ENCODE measurements around the gene ZNF219. TPM values are rescaled to one million over a fixed set of nuclear protein-coding genes. Genes with fewer than 3 reads are reported as not detected.

Gene ZNF219
- total RNA-seq, 2 experiments from 2014 or later = 5.3 to 5.8 TPM

GRCh38 chr14:21055432-21056117 lies 42.9 kb downstream of the ZNF219 start:
- H3K4me1 Mint-ChIP-seq = peaks cover 8% of the 10 kb centered on the region
- H3K27ac Mint-ChIP-seq = no peak overlapping the region
- no peaks in the 10 kb centered on the region for H3K36me3 Mint-ChIP-seq (ENCODE audit: low read depth)
- ChIA-PET CTCF (no interaction called here), POLR2A (no interaction called here)
- no peak for DNase-seq
- peaks cover 12% of the 10 kb centered on the region for H3K27me3 Mint-ChIP-seq
- H3K9me3 Mint-ChIP-seq = no peaks in the 10 kb centered on the region
- no peak overlapping the region for H3K4me3 Mint-ChIP-seq

GRCh38 chr14:21054768-21055145 lies 43.7 kb downstream of the ZNF219 start:
- POLR2A ChIA-PET = no interaction called here
- Mint-ChIP-seq H3K4me1 (peaks cover 8% of the 10 kb centered on the region), H3K9me3 (no peaks in the 10 kb centered on the region), H3K27ac (no peak overlapping the region), H3K36me3 (ENCODE audit: low read depth) (no peaks in the 10 kb centered on the region), H3K27me3 (peaks cover 5% of the 10 kb centered on the region), H3K4me3 (no peak overlapping the region)
- DNase-seq = no peak
- CTCF ChIA-PET = no interaction called here

DNA sequence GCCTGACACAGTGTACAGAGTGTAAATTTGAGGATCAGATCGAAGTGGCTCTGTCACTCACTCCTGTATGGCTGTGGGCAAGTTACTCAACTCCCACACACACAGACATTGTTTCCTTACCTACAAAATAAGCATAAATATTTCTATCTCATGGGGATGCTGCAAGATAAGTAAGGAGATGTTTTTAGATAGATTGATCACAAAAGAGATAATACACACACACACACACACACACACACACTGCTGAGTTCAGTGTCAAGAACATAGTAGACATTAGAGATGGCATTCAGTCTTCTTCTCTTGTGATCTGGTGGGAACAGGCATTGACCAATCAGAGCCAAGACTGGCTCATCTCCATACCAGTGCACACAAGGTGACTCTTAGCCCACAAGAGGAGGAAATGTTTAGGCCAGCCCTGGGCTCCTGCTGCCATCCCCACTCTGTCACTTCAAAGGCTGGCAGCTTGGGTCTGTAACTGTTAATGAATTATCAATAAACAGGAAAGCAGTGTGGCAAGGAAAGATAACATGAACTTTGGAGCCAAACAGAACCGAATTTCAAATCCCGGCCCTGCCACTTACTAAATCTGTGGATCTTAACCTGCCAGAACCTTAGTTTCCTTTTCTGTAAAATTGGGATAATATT lies 44.2 kb downstream of the ZNF219 start:
- CTCF ChIA-PET = interaction anchor here (1.4 kb wide), 1 partner anchor 14 kb away, joined by 3 read pairs; no protein-coding TSS in a partner anchor
- no peaks in the 10 kb centered on the region for H3K36me3 Mint-ChIP-seq (ENCODE audit: low read depth)
- no peaks in the 10 kb centered on the region for H3K9me3 Mint-ChIP-seq
- DNase-seq = no peak
- H3K4me1 Mint-ChIP-seq = peaks cover 8% of the 10 kb centered on the region
- H3K27me3 Mint-ChIP-seq = peaks cover 4% of the 10 kb centered on the region
- POLR2A ChIA-PET = no interaction called here
- no peak overlapping the region for H3K27ac Mint-ChIP-seq
- no peak overlapping the region for H3K4me3 Mint-ChIP-seq

GRCh38 chr14:21053184-21054122 lies 45.0 kb downstream of the ZNF219 start:
- ChIA-PET CTCF (interaction anchor here (1.4 kb wide), 1 partner anchor 13 kb away, joined by 3 read pairs; no protein-coding TSS in a partner anchor), POLR2A (no interaction called here)
- H3K4me3 Mint-ChIP-seq = no peak overlapping the region
- H3K27me3 Mint-ChIP-seq = peaks cover 4% of the 10 kb centered on the region
- peaks cover 8% of the 10 kb centered on the region for H3K4me1 Mint-ChIP-seq
- DNase-seq = no peak
- no peaks in the 10 kb centered on the region for H3K36me3 Mint-ChIP-seq (ENCODE audit: low read depth)
- H3K27ac Mint-ChIP-seq = no peak overlapping the region
- no peaks in the 10 kb centered on the region for H3K9me3 Mint-ChIP-seq

- Mint-ChIP-seq H3K9me3 (no peaks in the 10 kb centered on the region), H3K27me3 (peaks cover 4% of the 10 kb centered on the region), H3K4me3 (no peak overlapping the region), H3K27ac (no peak overlapping the region), H3K4me1 (peaks cover 4% of the 10 kb centered on the region), H3K36me3 (ENCODE audit: low read depth) (no peaks in the 10 kb centered on the region)
- DNase-seq = no peak
- ChIA-PET POLR2A (no interaction called here), CTCF (interaction anchor here (0.8 to 1.9 kb wide), 2 partner anchors 33 to 36 kb away, joined by 3 to 9 read pairs; no protein-coding TSS in a partner anchor)
These were observed 47.9 kb downstream of the ZNF219 start for GRCh38 chr14:21050597-21050996.

DNA sequence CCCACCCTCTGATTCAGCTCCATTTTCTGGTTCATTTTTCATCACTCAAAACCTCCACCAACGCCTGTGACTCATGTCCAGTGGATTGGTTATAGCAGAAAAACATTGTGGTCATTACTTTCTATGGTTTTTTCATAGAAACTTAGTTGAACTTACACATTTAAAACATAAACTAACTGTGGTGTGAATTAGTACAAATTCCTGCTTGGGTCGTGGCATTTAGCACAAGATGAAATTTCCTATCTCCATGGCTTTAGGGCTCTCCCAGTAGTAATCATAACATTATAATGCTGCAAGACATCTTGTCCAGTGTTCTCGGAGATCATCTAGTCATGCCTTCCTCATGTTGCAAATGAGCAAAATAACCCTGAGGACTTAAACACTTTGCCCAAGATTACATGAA lies 49.2 kb downstream of the ZNF219 start:
- ChIA-PET CTCF (interaction anchor here (1.4 kb wide), 1 partner anchor 31 kb away, joined by 3 read pairs; no protein-coding TSS in a partner anchor), POLR2A (no interaction called here)
- Mint-ChIP-seq H3K4me3 (no peak overlapping the region), H3K27me3 (peaks cover 12% of the 10 kb centered on the region), H3K36me3 (ENCODE audit: low read depth) (no peaks in the 10 kb centered on the region), H3K9me3 (no peaks in the 10 kb centered on the region), H3K4me1 (peaks cover 9% of the 10 kb centered on the region), H3K27ac (no peak overlapping the region)
- no peak for DNase-seq

- H3K27ac Mint-ChIP-seq = no peak overlapping the region
- CTCF ChIA-PET = interaction anchor here (1.0 to 3.1 kb wide), 4 partner anchors 30 to 78 kb away, joined by 3 to 20 read pairs (median 3); no protein-coding TSS in a partner anchor
- no peaks in the 10 kb centered on the region for H3K9me3 Mint-ChIP-seq
- H3K4me3 Mint-ChIP-seq = no peak overlapping the region
- no peak for DNase-seq
- no peaks in the 10 kb centered on the region for H3K36me3 Mint-ChIP-seq (ENCODE audit: low read depth)
- POLR2A ChIA-PET = no interaction called here
- H3K27me3 Mint-ChIP-seq = peaks cover 12% of the 10 kb centered on the region
- peaks cover 7% of the 10 kb centered on the region for H3K4me1 Mint-ChIP-seq
These were observed 49.8 kb downstream of the ZNF219 start for GRCh38 chr14:21048638-21049037.

- Mint-ChIP-seq H3K9me3 (no peaks in the 10 kb centered on the region), H3K27ac (no peak overlapping the region), H3K4me3 (no peak overlapping the region), H3K27me3 (peaks cover 17% of the 10 kb centered on the region), H3K36me3 (ENCODE audit: low read depth) (no peaks in the 10 kb centered on the region), H3K4me1 (peaks cover 7% of the 10 kb centered on the region)
- POLR2A ChIA-PET = no interaction called here
- no peak for DNase-seq
- CTCF ChIA-PET = interaction anchor here (0.5 to 3.1 kb wide), 4 partner anchors 24 to 297 kb away, joined by 3 to 20 read pairs (median 4); no protein-coding TSS in a partner anchor
These were observed 51.1 kb downstream of the ZNF219 start for GRCh38 chr14:21047378-21047781.

- Mint-ChIP-seq H3K4me3 (no peak overlapping the region), H3K27me3 (peaks cover 17% of the 10 kb centered on the region), H3K27ac (no peak overlapping the region), H3K4me1 (peaks cover 7% of the 10 kb centered on the region), H3K9me3 (no peaks in the 10 kb centered on the region), H3K36me3 (ENCODE audit: low read depth) (no peaks in the 10 kb centered on the region)
- no peak for DNase-seq
- POLR2A ChIA-PET = interaction anchor here (1.0 kb wide), 1 partner anchor 13 kb away, joined by 3 read pairs; no protein-coding TSS in a partner anchor
- CTCF ChIA-PET = interaction anchor here (0.9 to 2.9 kb wide), 3 partner anchors 22 to 45 kb away, joined by 3 to 11 read pairs (median 5); no protein-coding TSS in a partner anchor
These were observed 54.4 kb downstream of the ZNF219 start for GRCh38 chr14:21043974-21044618.

GRCh38 chr14:21043387-21043973 lies 55.0 kb downstream of the ZNF219 start:
- Mint-ChIP-seq H3K4me1 (peaks cover 7% of the 10 kb centered on the region), H3K9me3 (no peaks in the 10 kb centered on the region), H3K4me3 (no peak overlapping the region), H3K27ac (no peak overlapping the region), H3K36me3 (ENCODE audit: low read depth) (no peaks in the 10 kb centered on the region), H3K27me3 (peaks cover 17% of the 10 kb centered on the region)
- ChIA-PET POLR2A (interaction anchor here (1.0 kb wide), 1 partner anchor 13 kb away, joined by 3 read pairs; no protein-coding TSS in a partner anchor), CTCF (interaction anchor here (0.7 to 2.9 kb wide), 4 partner anchors 21 to 398 kb away, joined by 3 to 11 read pairs (median 4); no protein-coding TSS in a partner anchor)
- DNase-seq = no peak

DNA sequence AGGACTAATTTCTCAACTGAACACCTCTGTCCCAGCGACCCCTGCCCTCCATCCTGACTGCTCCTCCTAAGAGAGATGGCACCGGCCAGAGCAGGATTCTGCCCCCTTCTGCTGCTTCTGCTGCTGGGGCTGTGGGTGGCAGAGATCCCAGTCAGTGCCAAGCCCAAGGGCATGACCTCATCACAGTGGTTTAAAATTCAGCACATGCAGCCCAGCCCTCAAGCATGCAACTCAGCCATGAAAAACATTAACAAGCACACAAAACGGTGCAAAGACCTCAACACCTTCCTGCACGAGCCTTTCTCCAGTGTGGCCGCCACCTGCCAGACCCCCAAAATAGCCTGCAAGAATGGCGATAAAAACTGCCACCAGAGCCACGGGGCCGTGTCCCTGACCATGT lies 55.5 kb downstream of the ZNF219 start:
- H3K9me3 Mint-ChIP-seq = no peaks in the 10 kb centered on the region
- H3K27me3 Mint-ChIP-seq = peaks cover 17% of the 10 kb centered on the region
- H3K27ac Mint-ChIP-seq = no peak overlapping the region
- ChIA-PET POLR2A (no interaction called here), CTCF (interaction anchor here (0.7 to 2.9 kb wide), 3 partner anchors 28 to 397 kb away, joined by 3 to 11 read pairs (median 3); no protein-coding TSS in a partner anchor)
- no peak overlapping the region for H3K4me3 Mint-ChIP-seq
- no peaks in the 10 kb centered on the region for H3K36me3 Mint-ChIP-seq (ENCODE audit: low read depth)
- DNase-seq = no peak
- peaks cover 7% of the 10 kb centered on the region for H3K4me1 Mint-ChIP-seq

Data from activated CD4-positive, alpha-beta memory T cell treated with anti-CD3 and anti-CD28 coated beads, Interleukin-2, amount 10 ng/mL, durations not matched to agents 7 days and 5 days (primary cell).